ENCODE data around the gene TIRAP.

GRCh38 chr11:126327281-126328000 lies 44.5 kb downstream of the TIRAP start:
- TF ChIP-seq CTCF (IDR thresholded peaks at IDR 0.05) (no peak), E2F1 (CRISPR knock-in tag; IDR thresholded peaks at IDR 0.05) (no peak), FOXK1 (CRISPR knock-in tag; IDR thresholded peaks at IDR 0.05) (no peak), ZNF138 (CRISPR knock-in tag; conservative IDR thresholded peaks at IDR 0.05) (no peak), MLX (CRISPR knock-in tag; IDR thresholded peaks at IDR 0.05) (no peak), ETV6 (CRISPR knock-in tag; IDR thresholded peaks at IDR 0.05) (no peak), TP53 (CRISPR knock-in tag; IDR thresholded peaks at IDR 0.05) (no peak)

All from WTC11 (cell line).